SH-SY5Y (cell line): Measurements from ENCODE around the gene LIN52.

ENCODE experiments used
- GATA2 ChIP-seq: IDR thresholded peaks from 2 replicates; pipeline ENCODE4 v1.6.1; 2011; ENCODE audit warnings: mild to moderate bottlenecking, low read depth, low read length
- GATA3 ChIP-seq: IDR thresholded peaks from 2 replicates; pipeline ENCODE4 v1.6.1; 2011; ENCODE audit warnings: low read depth, mild to moderate bottlenecking, low read length, moderate library complexity

- TF ChIP-seq GATA2: no peak
- TF ChIP-seq GATA3: no peak
These were observed 42.9 kb downstream of the LIN52 start for GRCh38 chr14:74127634-74128033.
